ENCODE data around the gene SLC23A2. TPM values are rescaled to one million over a fixed set of nuclear protein-coding genes. Genes with fewer than 3 reads are reported as not detected.
"Not testable (repeated sequence)": the region's sequence is repeated elsewhere in the genome, so short reads cannot be mapped to it uniquely, and the experiment has no call there.

The SLC23A2 gene
- total RNA-seq, 1 donor from 2014 or later = 10.0 TPM

- DNase-seq (ENCODE audit: low spot score) = no peak
- intact Hi-C loops (cut with DNase I) = no loop called here
These were observed 138.6 kb downstream of the SLC23A2 start for GRCh38 chr20:4862661-4863060.

- no peak for DNase-seq (ENCODE audit: low spot score)
- intact Hi-C loops (cut with DNase I) = no loop called here
These were observed 139.3 kb downstream of the SLC23A2 start for GRCh38 chr20:4861961-4862360.

GRCh38 chr20:4858000-4858399 is 143.3 kb downstream of the SLC23A2 start:
- intact Hi-C loops (cut with DNase I) = no loop called here
- DNase-seq (ENCODE audit: low spot score) = no peak

GRCh38 chr20:4856022-4856755 is 145.1 kb downstream of the SLC23A2 start:
- intact Hi-C loops (cut with DNase I) = no loop called here

GRCh38 chr20:4855555-4855954 is 145.8 kb downstream of the SLC23A2 start:
- intact Hi-C loops (cut with DNase I) = no loop called here
- DNase-seq (ENCODE audit: low spot score) = no peak

More at GRCh38 chr20:4856022-4856755, 145.1 kb downstream of the SLC23A2 start:
- no peak for DNase-seq (ENCODE audit: low spot score)

GRCh38 chr20:4855097-4855496 is 146.2 kb downstream of the SLC23A2 start:
- no peak for DNase-seq (ENCODE audit: low spot score)
- intact Hi-C loops (cut with DNase I) = no loop called here

- intact Hi-C loops (cut with DNase I) = no loop called here
- DNase-seq (ENCODE audit: low spot score) = no peak
These were observed 146.8 kb downstream of the SLC23A2 start for GRCh38 chr20:4854561-4854901.

- DNase-seq (ENCODE audit: low spot score) = no peak
- intact Hi-C loops (cut with DNase I) = no loop called here
These were observed 147.4 kb downstream of the SLC23A2 start for GRCh38 chr20:4853757-4854560.

GRCh38 chr20:4853004-4853403 is 148.3 kb downstream of the SLC23A2 start:
- DNase-seq (ENCODE audit: low spot score) = no peak
- intact Hi-C loops (cut with DNase I) = no loop called here

GRCh38 chr20:4850960-4851359 is 150.3 kb downstream of the SLC23A2 start:
- DNase-seq (ENCODE audit: low spot score) = no peak
- intact Hi-C loops (cut with DNase I) = no loop called here

GRCh38 chr20:4848829-4849228 is 152.5 kb downstream of the SLC23A2 start:
- intact Hi-C loops (cut with DNase I); DNase-seq (ENCODE audit: low spot score): not testable (repeated sequence)

- no peak for DNase-seq (ENCODE audit: low spot score)
- intact Hi-C loops (cut with DNase I) = no loop called here
These were observed 153.3 kb downstream of the SLC23A2 start for GRCh38 chr20:4848041-4848440.

- no peak for DNase-seq (ENCODE audit: low spot score)
- intact Hi-C loops (cut with DNase I) = no loop called here
These were observed 154.5 kb downstream of the SLC23A2 start for GRCh38 chr20:4846821-4847220.

- no peak for DNase-seq (ENCODE audit: low spot score)
- intact Hi-C loops (cut with DNase I) = no loop called here
These were observed 156.4 kb downstream of the SLC23A2 start for GRCh38 chr20:4844751-4845465.

GRCh38 chr20:4844325-4844724 is 157.0 kb downstream of the SLC23A2 start:
- DNase-seq (ENCODE audit: low spot score) = no peak
- intact Hi-C loops (cut with DNase I) = no loop called here

GRCh38 chr20:4840801-4841200 is 160.5 kb downstream of the SLC23A2 start:
- no peak for DNase-seq (ENCODE audit: low spot score)
- intact Hi-C loops (cut with DNase I) = no loop called here

GRCh38 chr20:4838526-4838925 is 162.8 kb downstream of the SLC23A2 start:
- DNase-seq (ENCODE audit: low spot score) = no peak
- intact Hi-C loops (cut with DNase I) = no loop called here

- no peak for DNase-seq (ENCODE audit: low spot score)
- intact Hi-C loops (cut with DNase I) = no loop called here
These were observed 163.6 kb downstream of the SLC23A2 start for GRCh38 chr20:4837760-4838159.

GRCh38 chr20:4836935-4837334 is 164.4 kb downstream of the SLC23A2 start:
- intact Hi-C loops (cut with DNase I) = no loop called here
- DNase-seq (ENCODE audit: low spot score) = no peak

GRCh38 chr20:4836473-4836872 is 164.8 kb downstream of the SLC23A2 start:
- intact Hi-C loops (cut with DNase I) = no loop called here
- no peak for DNase-seq (ENCODE audit: low spot score)

Measured in cardiac septum (tissue), 1 donor.